Measurements from ENCODE around the gene CEP128. TPM values are rescaled to one million over a fixed set of nuclear protein-coding genes. Genes with fewer than 3 reads are reported as not detected.

Gene CEP128
- polyA plus RNA-seq, 1 of the 3 experiments (the other 2 are of a cell fraction), result 1.2 TPM

GRCh38 chr14:80628547-80628946, 313.0 kb downstream of the CEP128 start:
- H2AFZ ChIP-seq (ENCODE audit: low read depth), result no peak overlapping the region
- no peak overlapping the region for H3K4me2 ChIP-seq
- DNase-seq, result no peak
- POLR2A ChIA-PET, result no interaction called here
- no peak overlapping the region for H3K27ac ChIP-seq (ENCODE audit: low read depth in 2 of 2, low read length in 1 of 2)
- no peaks in the 10 kb centered on the region for H3F3A ChIP-seq (replicated peaks; ENCODE audit: insufficient read depth)
- WGBS (ENCODE audit: low lambda C conversion rate), result 96% methylated on average over 6 of the region's 6 CpGs
- no peaks in the 10 kb centered on the region for H3K79me2 ChIP-seq (ENCODE audit: insufficient read depth)
- H3K27me3 ChIP-seq (ENCODE audit: insufficient read depth), result no peaks in the 10 kb centered on the region
- H3K9me3 ChIP-seq, result no peaks in the 10 kb centered on the region
- H3K9me2 ChIP-seq, result 0 out of 2 replicates have a peak, but pooled peaks cover 3% of the 10 kb centered on the region
- CTCF ChIA-PET, result no interaction called here
- no peaks in the 10 kb centered on the region for H3K36me3 ChIP-seq (replicated peaks in 1 of 2; ENCODE audit: control insufficient read depth in 1 of 2, insufficient read depth in 2 of 2, low read length in 1 of 2)
- no peaks in the 10 kb centered on the region for H3K4me1 ChIP-seq (ENCODE audit: control insufficient read depth in 1 of 2, insufficient read depth in 2 of 2, low read depth in 1 of 2, low read length in 1 of 2)
- H3K9ac ChIP-seq, result no peak overlapping the region
- H4K20me1 ChIP-seq (ENCODE audit: insufficient read depth), result no peaks in the 10 kb centered on the region
- TF ChIP-seq TEAD4 (IDR thresholded peaks at IDR 0.05; ENCODE audit: borderline replicate concordance, insufficient read depth), result no peak
- no peak for TF ChIP-seq RFX5 (IDR thresholded peaks at IDR 0.05; ENCODE audit: low read length)
- TF ChIP-seq MAX (IDR thresholded peaks at IDR 0.05; ENCODE audit: low read depth), result no peak
- TF ChIP-seq FOXJ3 (CRISPR knock-in tag; IDR thresholded peaks at IDR 0.05), result no peak
- no peak for TF ChIP-seq MEF2A (IDR thresholded peaks at IDR 0.05; ENCODE audit: borderline replicate concordance, low read depth)
- TF ChIP-seq USF2 (IDR thresholded peaks at IDR 0.05; ENCODE audit: borderline replicate concordance, low read depth, low read length), result no peak
- TF ChIP-seq GABPA (IDR thresholded peaks at IDR 0.05; ENCODE audit: low read depth), result no peak
- TF ChIP-seq NFIC (IDR thresholded peaks at IDR 0.05; ENCODE audit: borderline replicate concordance), result no peak
- TF ChIP-seq RCOR1 (IDR thresholded peaks at IDR 0.05; ENCODE audit: low read length), result no peak
- TF ChIP-seq REST (IDR thresholded peaks at IDR 0.05; ENCODE audit: low read depth, low read length), result no peak
- TF ChIP-seq USF1 (IDR thresholded peaks at IDR 0.05; ENCODE audit: borderline replicate concordance, low read depth), result no peak
- TF ChIP-seq EP300 (IDR thresholded peaks at IDR 0.05; ENCODE audit: borderline replicate concordance in 1 of 2, low read depth in 1 of 2, low read length in 1 of 2), result no peak
- no peak for TF ChIP-seq CHD2 (IDR thresholded peaks at IDR 0.05; ENCODE audit: low read length, partially characterized antibody)
- no peak for TF ChIP-seq PBX3 (IDR thresholded peaks at IDR 0.05)
- TF ChIP-seq NRF1 (IDR thresholded peaks at IDR 0.05; ENCODE audit: low read depth, low read length), result no peak
- no peak for TF ChIP-seq ELF1 (IDR thresholded peaks at IDR 0.05)
- no peak overlapping the region for H3K4me3 ChIP-seq (ENCODE audit: low read depth in 2 of 2, low read length in 1 of 2)

All from SK-N-SH (cell line).